ENCODE data around the gene OGFR.

The OGFR gene

DNA sequence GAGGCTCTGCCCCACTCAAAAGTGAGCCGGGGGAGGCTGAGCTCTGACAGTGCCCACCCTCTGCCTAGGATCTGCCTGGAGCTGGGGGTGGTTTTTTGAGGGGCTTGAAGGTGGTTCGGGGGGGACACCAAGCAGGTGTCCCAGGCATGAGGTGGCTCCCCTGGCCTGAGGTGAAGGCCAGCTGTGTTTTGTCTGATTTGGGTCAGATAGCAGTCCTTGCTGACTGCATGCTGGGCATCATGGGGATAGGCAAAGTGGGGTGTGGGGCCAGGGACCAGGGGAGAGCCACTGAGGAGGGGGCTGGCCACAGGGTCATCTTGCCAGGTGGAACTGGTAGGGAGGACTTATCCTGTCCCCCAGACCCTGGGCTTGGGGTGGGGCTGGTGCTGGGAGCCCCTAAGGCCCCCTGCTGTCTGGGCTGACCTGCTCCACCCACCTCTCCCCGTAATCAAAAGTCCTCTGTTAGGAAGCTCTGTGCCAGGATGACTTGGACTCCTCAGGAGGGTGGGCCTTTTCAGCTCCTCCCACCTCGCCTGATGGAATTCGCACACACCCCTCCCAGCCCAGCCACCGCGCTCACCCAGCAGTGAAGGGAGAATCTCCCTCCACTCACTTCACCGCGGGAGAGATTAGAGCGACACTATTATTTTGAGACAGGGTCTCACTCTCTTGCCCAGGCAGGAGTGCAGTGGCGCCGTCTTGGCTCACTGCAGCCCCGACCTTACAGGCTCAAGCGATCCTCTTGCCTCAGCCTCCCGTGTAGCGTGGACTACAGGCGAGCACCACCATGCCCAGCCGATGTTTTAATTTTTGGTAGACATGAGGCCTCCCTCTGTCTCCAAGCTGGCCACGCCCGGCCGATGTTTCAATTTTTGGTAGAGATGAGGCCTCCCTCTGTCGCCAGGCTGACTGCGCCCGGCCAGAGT is 10.7 kb downstream of the OGFR start:
- DNase-seq (ENCODE audit: low read depth in 2 of 2), result no peak

- DNase-seq (ENCODE audit: low read depth in 2 of 2), result no peak
Measured at GRCh38 chr20:62816031-62816883, 11.6 kb downstream of the OGFR start.

DNA sequence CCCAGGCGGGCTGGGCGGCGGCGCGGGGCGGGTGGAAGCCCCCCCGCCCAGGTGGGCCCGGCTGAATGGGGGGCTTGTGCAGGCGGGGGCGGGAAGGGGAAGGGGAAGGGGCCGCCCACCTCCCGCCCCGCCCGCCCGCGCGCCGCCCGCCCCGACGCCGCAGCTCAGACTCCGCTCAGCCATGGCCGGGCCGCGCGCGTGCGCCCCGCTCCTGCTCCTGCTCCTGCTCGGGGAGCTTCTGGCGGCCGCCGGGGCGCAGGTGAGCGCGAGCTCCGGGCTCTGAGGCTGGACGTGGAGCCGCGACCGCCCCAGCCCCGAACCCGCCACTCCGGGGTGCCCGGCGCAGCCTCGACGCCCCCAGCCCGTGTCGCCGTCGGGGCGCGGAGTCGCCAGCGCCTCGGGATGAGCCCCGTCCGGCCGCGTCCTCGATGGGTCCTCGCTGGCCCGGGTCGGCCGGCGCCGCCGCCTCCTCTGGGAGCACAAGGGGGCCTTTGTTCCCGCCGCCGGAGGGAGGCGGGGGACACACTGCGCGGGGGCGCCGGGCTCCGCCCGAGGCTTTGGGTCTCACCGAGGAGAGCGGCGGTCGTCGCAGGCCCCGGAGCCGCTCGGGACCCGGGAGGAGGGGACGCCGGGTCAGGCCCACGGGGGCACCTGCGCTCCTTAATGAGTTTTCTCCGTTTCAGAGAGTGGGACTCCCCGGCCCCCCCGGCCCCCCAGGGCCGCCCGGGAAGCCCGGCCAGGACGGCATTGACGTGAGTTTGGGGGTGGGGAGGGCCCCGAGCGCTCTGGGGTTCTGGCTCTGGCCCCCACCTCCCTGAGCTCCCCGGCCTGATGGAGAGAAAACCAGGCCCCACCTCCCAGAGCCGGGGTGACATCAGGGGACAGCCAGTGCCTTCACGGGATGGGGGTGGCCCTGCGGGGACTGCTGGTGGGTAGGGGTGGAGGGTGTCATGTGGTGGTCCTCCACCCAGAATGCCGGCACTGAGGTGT is 12.5 kb downstream of the OGFR start, which contains the start of gene COL9A3:
Gene COL9A3 (plus strand): TSS at position 167 of the 990 bp plus-strand sequence. CDS start 15 bp downstream, at position 182.
- no peak for DNase-seq (ENCODE audit: low read depth in 2 of 2)

- no peak for DNase-seq (ENCODE audit: low read depth in 2 of 2)
Measured at GRCh38 chr20:62817975-62818591, 13.4 kb downstream of the OGFR start.

DNA sequence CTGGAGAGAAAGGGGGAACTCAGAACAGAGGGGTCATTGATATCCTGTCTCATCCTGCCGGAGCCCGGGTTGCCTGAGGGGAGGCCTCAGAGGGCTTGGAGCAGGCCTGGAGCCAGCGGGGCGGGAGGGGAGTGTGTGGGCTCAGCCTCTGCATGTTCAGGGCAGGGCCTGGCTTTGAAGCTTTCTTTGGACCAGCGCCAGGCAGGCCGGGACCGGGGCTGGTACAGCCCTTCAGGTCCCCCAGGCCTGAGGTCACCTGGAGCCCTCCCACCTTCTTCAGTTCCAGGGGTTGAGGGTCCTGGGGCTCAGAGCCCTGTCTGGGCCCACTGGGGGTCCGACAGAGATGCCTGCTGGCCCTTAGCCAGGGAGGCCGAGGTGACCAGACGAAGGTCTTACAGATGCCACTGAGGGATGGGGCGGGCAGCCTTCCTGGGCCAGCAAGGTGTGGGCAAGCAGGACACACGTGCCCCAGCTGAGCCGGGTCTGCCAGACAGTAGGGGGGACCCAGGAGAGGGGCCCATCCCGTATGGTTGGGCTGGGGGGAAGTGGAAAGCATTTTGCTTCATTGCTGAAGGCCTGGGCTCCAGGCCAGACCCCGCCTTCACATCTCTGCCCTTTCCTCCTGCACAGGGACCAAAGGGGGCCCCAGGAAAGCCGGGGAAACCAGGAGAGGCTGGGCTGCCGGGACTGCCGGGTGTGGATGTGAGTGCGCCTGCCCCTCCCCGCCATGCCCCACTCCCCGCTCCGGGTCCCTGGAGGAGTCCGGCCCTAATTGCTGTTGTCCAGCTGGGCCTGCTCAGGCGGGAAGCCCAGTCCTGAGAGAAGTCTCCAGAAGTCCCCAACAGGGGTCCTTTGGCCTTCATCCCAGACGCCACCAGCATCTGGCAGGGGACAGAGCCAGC is 14.2 kb downstream of the OGFR start:
- DNase-seq (ENCODE audit: low read depth in 2 of 2), result no peak

DNA sequence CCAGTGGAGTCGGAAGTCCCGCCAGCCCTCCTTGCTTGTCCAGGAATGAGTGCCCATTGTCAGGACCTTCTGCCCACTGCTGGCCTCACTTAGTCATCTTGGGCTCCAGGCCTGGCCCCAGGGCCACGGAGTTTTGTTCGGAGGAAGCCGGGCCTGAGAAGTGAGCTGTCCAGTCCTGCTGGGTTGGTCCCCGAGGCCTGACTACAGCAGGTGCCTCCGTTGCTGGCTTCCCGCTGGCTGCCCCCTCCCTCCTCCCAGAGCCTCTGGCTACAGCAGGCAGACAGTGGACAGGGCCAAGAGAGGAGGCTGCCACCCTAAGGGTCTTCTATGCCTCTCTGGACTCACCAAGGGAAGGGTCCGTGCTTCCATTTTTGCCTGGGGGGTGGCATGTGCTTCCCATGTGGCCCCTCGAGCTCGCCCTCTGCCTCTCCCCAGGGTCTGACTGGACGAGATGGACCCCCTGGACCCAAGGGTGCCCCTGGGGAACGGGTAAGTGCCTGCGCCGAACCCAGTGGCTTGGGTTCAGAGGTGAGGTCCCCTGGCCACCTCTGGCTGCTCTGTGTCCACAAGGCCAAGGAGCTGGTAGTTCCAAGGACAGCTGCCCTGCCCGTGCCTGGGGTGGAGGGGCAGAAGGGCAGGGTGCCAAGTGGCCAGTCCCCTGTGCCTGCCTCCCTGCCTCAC is 15.0 kb downstream of the OGFR start:
- DNase-seq (ENCODE audit: low read depth in 2 of 2), result no peak

GRCh38 chr20:62820208-62820961 is 15.8 kb downstream of the OGFR start:
- DNase-seq (ENCODE audit: low read depth in 2 of 2), result no peak

DNA sequence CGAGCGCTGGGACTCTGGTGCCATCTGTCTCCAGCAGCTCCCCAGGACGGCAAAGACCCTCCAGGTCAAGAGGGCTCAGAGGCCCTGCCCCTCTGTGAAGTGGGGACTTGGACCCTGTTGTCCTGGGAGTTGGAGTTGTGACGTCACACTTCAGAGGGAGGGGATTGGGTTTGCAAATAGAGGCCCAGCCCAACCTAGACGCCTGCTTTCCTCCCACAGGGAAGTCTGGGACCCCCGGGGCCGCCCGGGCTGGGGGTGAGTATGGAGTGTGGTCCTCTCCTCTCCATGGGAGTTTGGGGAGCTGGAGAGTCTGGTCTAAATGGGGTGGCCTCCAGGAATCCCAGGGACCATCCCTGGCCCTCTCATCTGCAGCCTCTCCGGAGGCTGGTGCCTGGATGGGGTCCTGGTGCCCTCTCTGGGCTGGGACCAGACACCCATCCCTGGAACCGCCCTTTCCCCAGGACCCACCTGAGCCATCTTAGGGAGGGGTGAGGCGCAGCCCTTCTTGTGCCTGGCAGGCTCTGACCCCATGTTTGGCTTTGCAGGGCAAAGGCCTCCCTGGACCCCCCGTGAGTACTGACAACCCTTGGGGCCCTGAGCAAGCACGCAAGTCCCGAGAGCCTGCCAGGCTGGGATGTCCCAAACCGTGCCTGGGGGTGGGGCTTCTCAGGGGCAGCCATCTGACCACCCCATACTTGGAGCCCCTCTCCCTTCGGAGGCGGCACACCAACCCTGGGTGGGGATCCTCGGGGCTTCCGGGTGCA is 16.5 kb downstream of the OGFR start:
- DNase-seq (ENCODE audit: low read depth in 2 of 2), result no peak

DNA sequence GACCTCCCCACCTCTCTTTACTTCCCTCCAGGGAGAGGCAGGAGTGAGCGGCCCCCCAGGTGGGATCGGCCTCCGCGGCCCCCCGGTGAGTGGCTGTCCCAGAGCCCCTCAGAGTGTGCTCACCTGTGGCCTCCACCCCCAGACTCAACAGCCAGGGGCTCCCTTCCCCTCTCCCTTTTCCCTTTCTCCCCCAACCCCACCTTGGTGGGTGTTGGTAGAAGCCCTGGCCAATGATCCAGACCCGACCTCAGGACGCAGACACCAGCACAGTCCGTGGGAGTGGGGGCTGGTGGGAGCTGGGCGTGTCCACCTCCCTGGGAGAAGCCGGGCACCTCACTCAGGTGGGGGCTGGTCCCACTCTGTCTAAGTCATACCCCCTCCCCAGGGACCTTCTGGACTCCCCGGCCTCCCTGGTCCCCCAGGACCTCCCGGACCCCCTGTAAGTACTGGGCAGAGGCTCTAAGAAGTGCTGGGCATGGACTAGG is 17.1 kb downstream of the OGFR start:
- no peak for DNase-seq (ENCODE audit: low read depth in 2 of 2)

- no peak for DNase-seq (ENCODE audit: low read depth in 2 of 2)
Measured at GRCh38 chr20:62822239-62822787, 17.7 kb downstream of the OGFR start.

- peak in 1 of 2 experiments; percentile 32 for DNase-seq (ENCODE audit: low read depth in 2 of 2)
Measured at GRCh38 chr20:62822788-62823651, 18.4 kb downstream of the OGFR start.

GRCh38 chr20:62823688-62824475 is 19.2 kb downstream of the OGFR start:
- DNase-seq (ENCODE audit: low read depth in 2 of 2), result no peak

- DNase-seq (ENCODE audit: low read depth in 2 of 2), result peak; percentile 24 to 30
Measured at GRCh38 chr20:62824476-62825332, 20.1 kb downstream of the OGFR start.

- no peak for DNase-seq (ENCODE audit: low read depth in 2 of 2)
Measured at GRCh38 chr20:62825333-62825985, 20.8 kb downstream of the OGFR start.
